Gastroesophageal sphincter (tissue), 4 donors: Measurements from ENCODE around the gene FAM120A. TPM values are rescaled to one million over a fixed set of nuclear protein-coding genes. Genes with fewer than 3 reads are reported as not detected.

ENCODE experiments used
- ATAC-seq: fragments of 150-250 bp; one replicate; pipeline ENCODE4 v1.9.1; 2016; ENCODE audit warnings: mild to moderate bottlenecking, moderate library complexity
- H3K27ac ChIP-seq, 4 donors: fragments of 200-600 bp; sonication (generic) in 3 of 4; 1 replicate in 3 of 4; 2 replicates in 1 of 4; pipeline ENCODE4 v1.5.1; 2016 to 2019
- H3K27me3 ChIP-seq: fragments of 200-600 bp; sonication (generic); one replicate; pipeline ENCODE4 v1.5.1; 2019
- H3K36me3 ChIP-seq, 2 donors: fragments of 200-600 bp; sonication (generic); one replicate each; pipeline ENCODE4 v1.5.1; 2019; ENCODE audit warnings: control low read depth in 1 of 2
- H3K4me1 ChIP-seq, 3 donors: fragments of 200-600 bp; sonication (generic); 1 replicate in 2 of 3; 2 replicates in 1 of 3; pipeline ENCODE4 v1.5.1; 2016 to 2019; ENCODE audit warnings: control low read depth in 2 of 3
- H3K4me3 ChIP-seq, 2 donors: fragments of 200-600 bp; sonication (generic); one replicate each; pipeline ENCODE4 v1.5.1; 2019; ENCODE audit warnings: mild to moderate bottlenecking in 1 of 2, moderate library complexity in 1 of 2
- H3K9me3 ChIP-seq, 3 donors: fragments of 200-600 bp; sonication (generic); one replicate each; pipeline ENCODE4 v1.5.1; 2017 to 2019; ENCODE audit warnings: control low read depth in 2 of 3
- CTCF ChIP-seq, 4 experiments: fragments of 200-600 bp in 2 of 4; fragments of 450-650 bp in 2 of 4; sonication (generic) in 1 of 4; IDR thresholded peaks; one replicate each; pipeline ENCODE4 v1.5.1; 2017 to 2019; ENCODE audit warnings: antibody characterized with exemption in 4 of 4, mild to moderate bottlenecking in 2 of 4, moderate library complexity in 2 of 4
- EP300 ChIP-seq: sonication (generic); formaldehyde crosslinking; IDR thresholded peaks from one replicate; pipeline ENCODE4 v1.6.1; 2017; ENCODE audit warnings: antibody characterized with exemption, mild to moderate bottlenecking
- POLR2A ChIP-seq, 2 donors: fragments of 450-650 bp; IDR thresholded peaks; one replicate each; pipeline ENCODE4 v1.6.1; 2017; ENCODE audit warnings: antibody characterized with exemption in 2 of 2, mild to moderate bottlenecking in 2 of 2, moderate library complexity in 1 of 2
- POLR2AphosphoS5 ChIP-seq: sonication (generic); formaldehyde crosslinking; IDR thresholded peaks from one replicate; pipeline ENCODE4 v1.6.1; 2017; ENCODE audit warnings: antibody characterized with exemption
- WGBS, 2 donors: methylation state at CpG; one replicate each; pipeline ENCODE4 v1.1.5; 2018; ENCODE audit warnings: low coverage in 1 of 2; 5-methylcytosine and 5-hydroxymethylcytosine counted together
- total RNA-seq, 4 donors: library from RNA; depleted of rRNA; stranded (reverse); fragments of >200 nt; gene quantifications; one replicate each; pipeline ENCODE4 v1.1.0, GENCODE V29; 2016

FAM120A gene
- total RNA-seq, 4 donors from 2014 or later = 68.6 to 116 (median 75.7) TPM

GRCh38 chr9:93459432-93459847, 8.0 kb downstream of the FAM120A start:
- H3K9me3 ChIP-seq = no peaks in the 10 kb centered on the region
- no peak for TF ChIP-seq POLR2AphosphoS5
- no peak for TF ChIP-seq CTCF (IDR thresholded peaks at IDR 0.05)
- no peak for TF ChIP-seq EP300
- TF ChIP-seq POLR2A (IDR thresholded peaks at IDR 0.05) = no peak
- H3K27me3 ChIP-seq = no peaks in the 10 kb centered on the region
- no peak overlapping the region for H3K4me3 ChIP-seq
- H3K27ac ChIP-seq = no peak overlapping the region
- H3K36me3 ChIP-seq = no peaks in the 10 kb centered on the region
- peaks cover 7 to 84% (median 14%) of the 10 kb centered on the region in 3 donors for H3K4me1 ChIP-seq
- ATAC-seq = no peak

GRCh38 chr9:93460689-93461413, 9.4 kb downstream of the FAM120A start:
- no peak for ATAC-seq
- WGBS, 2 donors = 88 to 92% methylated on average over 3 of the region's 3 CpGs
- Histone ChIP-seq H3K27me3 (no peaks in the 10 kb centered on the region), H3K4me1 (peaks cover 7 to 84% (median 23%) of the 10 kb centered on the region in 3 donors), H3K9me3 (no peaks in the 10 kb centered on the region), H3K4me3 (no peak overlapping the region), H3K36me3 (no peaks in the 10 kb centered on the region), H3K27ac (no peak overlapping the region)
- no peak for TF ChIP-seq POLR2A (IDR thresholded peaks at IDR 0.05)
- no peak for TF ChIP-seq POLR2AphosphoS5
- no peak for TF ChIP-seq CTCF (IDR thresholded peaks at IDR 0.05)
- TF ChIP-seq EP300 = no peak

- H3K36me3 ChIP-seq = no peaks in the 10 kb centered on the region
- no peaks in the 10 kb centered on the region for H3K27me3 ChIP-seq
- no peaks in the 10 kb centered on the region for H3K9me3 ChIP-seq
- TF ChIP-seq POLR2A (IDR thresholded peaks at IDR 0.05) = no peak
- TF ChIP-seq EP300 = no peak
- no peak for TF ChIP-seq CTCF (IDR thresholded peaks at IDR 0.05)
- TF ChIP-seq POLR2AphosphoS5 = no peak
- peaks cover 8 to 84% (median 28%) of the 10 kb centered on the region in 3 donors for H3K4me1 ChIP-seq
- no peak overlapping the region for H3K4me3 ChIP-seq
- H3K27ac ChIP-seq = no peak overlapping the region
- 93 to 100% methylated on average over 1 of the region's 1 CpG for WGBS, 2 donors
- ATAC-seq = no peak
These were observed 9.9 kb downstream of the FAM120A start for GRCh38 chr9:93461414-93461743.

- TF ChIP-seq CTCF (IDR thresholded peaks at IDR 0.05) (no peak), EP300 (no peak), POLR2AphosphoS5 (no peak), POLR2A (IDR thresholded peaks at IDR 0.05) (no peak)
- H3K27me3 ChIP-seq = no peaks in the 10 kb centered on the region
- H3K27ac ChIP-seq = no peak overlapping the region
- no peaks in the 10 kb centered on the region for H3K9me3 ChIP-seq
- WGBS, 2 donors = 88 to 93% methylated on average over 2 of the region's 2 CpGs
- ATAC-seq = no peak
- H3K4me1 ChIP-seq = peaks cover 12 to 84% (median 30%) of the 10 kb centered on the region in 3 donors
- no peak overlapping the region for H3K4me3 ChIP-seq
- no peaks in the 10 kb centered on the region for H3K36me3 ChIP-seq
These were observed 10.3 kb downstream of the FAM120A start for GRCh38 chr9:93461821-93462220.

GRCh38 chr9:93463638-93464248, 12.3 kb downstream of the FAM120A start:
- Histone ChIP-seq H3K4me1 (peaks cover 15 to 84% (median 25%) of the 10 kb centered on the region in 3 donors), H3K27me3 (no peaks in the 10 kb centered on the region), H3K4me3 (no peak overlapping the region), H3K36me3 (no peaks in the 10 kb centered on the region), H3K27ac (no peak overlapping the region), H3K9me3 (no peaks in the 10 kb centered on the region)
- WGBS, 2 donors = 84 to 87% methylated on average over 4 of the region's 4 CpGs
- no peak for ATAC-seq
- no peak for TF ChIP-seq CTCF (IDR thresholded peaks at IDR 0.05)
- no peak for TF ChIP-seq EP300
- no peak for TF ChIP-seq POLR2AphosphoS5
- TF ChIP-seq POLR2A (IDR thresholded peaks at IDR 0.05) = no peak
